LNCaP clone FGC (cell line): ENCODE measurements around the gene UBE2R2.
"Not testable (repeated sequence)": the region's sequence is repeated elsewhere in the genome, so short reads cannot be mapped to it uniquely, and the experiment has no call there.

Source experiments
- DNase-seq: peaks from one replicate; pipeline ENCODE4 v3.0.0-alpha.2; 2011; ENCODE audit warnings: low read depth
- H3K4me3 ChIP-seq: 2 replicates; pipeline ENCODE4 v1.5.1; 2011; ENCODE audit warnings: mild to moderate bottlenecking, low read depth, low read length, control low read depth
- TF ChIP-seq, protein P1 (sequence below): IDR thresholded peaks from 2 replicates; pipeline ENCODE4 v1.5.1; 2012; ENCODE audit warnings: mild to moderate bottlenecking; ENCODE audit not compliant: control insufficient read depth, insufficient read depth; ENCODE audit errors: extremely low read depth

The UBE2R2 gene

DNA sequence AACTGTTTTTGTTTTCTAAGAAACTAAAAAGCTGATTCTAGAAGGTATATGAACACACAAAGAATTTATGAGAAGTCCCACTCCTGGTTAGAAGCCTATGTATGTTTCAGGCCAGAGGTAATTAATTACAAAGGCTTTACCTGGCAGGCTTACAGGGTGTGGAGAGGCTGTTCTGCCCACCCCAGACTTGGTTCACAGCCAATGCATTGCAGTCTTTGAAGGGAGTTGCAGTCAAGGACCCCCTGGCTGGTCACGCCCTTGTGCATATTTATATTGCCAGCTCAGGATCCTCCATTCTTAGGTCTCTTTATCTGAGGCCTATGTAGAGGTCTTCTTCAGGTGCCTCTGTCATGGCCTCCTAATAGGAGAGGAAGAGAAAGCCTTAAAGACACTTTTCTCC, 35.2 kb upstream of the UBE2R2 start:
- TF ChIP-seq, protein P1, sequence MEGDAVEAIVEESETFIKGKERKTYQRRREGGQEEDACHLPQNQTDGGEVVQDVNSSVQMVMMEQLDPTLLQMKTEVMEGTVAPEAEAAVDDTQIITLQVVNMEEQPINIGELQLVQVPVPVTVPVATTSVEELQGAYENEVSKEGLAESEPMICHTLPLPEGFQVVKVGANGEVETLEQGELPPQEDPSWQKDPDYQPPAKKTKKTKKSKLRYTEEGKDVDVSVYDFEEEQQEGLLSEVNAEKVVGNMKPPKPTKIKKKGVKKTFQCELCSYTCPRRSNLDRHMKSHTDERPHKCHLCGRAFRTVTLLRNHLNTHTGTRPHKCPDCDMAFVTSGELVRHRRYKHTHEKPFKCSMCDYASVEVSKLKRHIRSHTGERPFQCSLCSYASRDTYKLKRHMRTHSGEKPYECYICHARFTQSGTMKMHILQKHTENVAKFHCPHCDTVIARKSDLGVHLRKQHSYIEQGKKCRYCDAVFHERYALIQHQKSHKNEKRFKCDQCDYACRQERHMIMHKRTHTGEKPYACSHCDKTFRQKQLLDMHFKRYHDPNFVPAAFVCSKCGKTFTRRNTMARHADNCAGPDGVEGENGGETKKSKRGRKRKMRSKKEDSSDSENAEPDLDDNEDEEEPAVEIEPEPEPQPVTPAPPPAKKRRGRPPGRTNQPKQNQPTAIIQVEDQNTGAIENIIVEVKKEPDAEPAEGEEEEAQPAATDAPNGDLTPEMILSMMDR = no peak
- DNase-seq = no peak
- no peak overlapping the region for H3K4me3 ChIP-seq

DNA sequence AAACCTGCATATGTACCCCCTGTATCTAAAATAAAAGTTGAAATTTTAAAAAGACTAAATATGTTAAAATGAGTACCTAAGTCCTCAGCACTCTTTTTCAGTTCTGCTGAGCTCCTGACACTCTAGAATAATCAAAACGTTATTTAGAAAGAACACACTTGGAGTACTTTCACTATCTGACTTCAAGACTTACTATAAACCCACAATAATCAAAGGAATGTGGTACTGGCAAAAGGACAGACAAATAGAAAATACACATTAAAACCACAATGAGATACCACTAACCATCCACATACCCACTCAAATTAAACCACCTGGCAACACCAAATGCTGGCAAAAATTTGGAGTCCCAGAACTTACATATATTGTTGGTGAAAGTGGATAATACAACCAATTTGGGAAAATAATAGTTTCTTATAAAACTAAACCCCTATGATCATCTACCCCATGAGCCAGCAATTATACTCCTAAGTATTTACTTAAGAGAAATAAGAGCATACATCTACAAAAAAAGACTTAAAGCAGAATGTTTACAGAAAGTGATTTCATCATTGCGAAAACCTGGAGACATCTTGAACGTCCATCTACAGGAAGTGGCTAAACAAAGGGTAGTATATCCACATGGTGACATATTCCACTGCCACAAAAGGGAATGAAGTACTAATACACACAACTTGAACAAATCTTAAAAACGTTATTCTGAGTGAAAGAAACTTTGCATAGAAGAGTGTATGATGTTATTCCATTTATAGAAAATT, 34.4 kb upstream of the UBE2R2 start:
- TF ChIP-seq, protein P1 = no peak
- no peak for DNase-seq
- no peak overlapping the region for H3K4me3 ChIP-seq

DNA sequence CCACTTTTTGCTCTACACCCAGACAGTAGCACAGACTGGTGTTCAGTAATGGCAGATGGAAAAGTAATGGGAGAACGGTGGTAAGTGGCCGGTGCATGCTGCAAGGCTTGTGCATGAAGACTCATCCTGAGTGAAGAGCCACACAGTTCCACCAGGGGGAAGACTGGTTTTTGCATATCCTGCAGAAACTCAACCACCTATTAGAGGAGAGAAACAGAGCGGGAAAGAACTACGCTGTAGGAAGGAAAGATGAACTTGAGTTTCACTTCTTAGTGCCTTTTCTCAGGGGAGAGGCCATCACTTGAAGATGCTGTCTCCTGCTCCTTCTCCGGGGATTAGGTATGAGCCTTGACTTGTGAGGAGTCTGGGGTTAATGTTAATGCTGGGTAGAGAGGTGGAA, 31.0 kb upstream of the UBE2R2 start:
- TF ChIP-seq, protein P1 = 0 out of 2 replicates have a peak, but pooled peaks have one; percentile 19
- H3K4me3 ChIP-seq = no peak overlapping the region
- no peak for DNase-seq

DNA sequence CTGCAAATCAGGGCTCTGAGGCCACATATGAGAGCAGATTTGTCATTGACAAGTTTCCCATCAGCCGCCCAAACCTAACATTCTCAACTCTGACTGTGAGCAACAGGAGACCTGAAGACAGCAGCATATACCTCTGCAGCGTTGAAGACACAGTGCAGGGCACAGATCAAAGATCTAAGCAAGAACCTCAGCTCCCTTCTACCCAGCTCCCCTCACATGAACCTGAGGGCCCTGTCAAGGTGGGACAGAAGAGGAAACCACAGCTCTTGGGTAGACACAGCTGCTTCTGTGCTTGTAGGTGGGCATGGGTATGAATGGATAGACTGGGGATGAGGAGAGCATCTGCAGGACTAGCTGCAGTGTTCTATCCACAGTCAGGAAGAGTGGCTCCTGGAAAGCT, 30.3 kb upstream of the UBE2R2 start:
- DNase-seq = no peak
- TF ChIP-seq, protein P1 = no peak
- no peak overlapping the region for H3K4me3 ChIP-seq

DNA sequence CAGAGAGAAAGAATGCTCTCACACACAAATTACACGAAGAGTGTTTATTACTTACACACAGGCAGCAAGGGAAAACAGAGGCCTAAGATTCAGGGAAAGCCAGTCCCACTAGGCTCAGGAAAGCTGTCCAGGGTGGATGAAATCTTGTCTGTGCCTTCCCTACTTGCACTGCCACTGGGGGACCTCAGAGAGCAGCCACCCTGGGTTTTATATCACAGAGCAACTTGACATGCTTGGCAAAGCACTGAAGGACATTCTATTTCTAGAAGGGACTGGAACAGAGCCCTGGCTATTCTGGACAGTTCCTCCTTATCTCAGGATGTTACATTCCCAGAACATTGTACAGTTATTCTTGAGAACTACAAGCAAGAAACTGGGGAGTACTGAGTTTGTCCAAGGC, 29.1 kb upstream of the UBE2R2 start:
- H3K4me3 ChIP-seq = no peak overlapping the region
- no peak for DNase-seq
- TF ChIP-seq, protein P1 = no peak

DNA sequence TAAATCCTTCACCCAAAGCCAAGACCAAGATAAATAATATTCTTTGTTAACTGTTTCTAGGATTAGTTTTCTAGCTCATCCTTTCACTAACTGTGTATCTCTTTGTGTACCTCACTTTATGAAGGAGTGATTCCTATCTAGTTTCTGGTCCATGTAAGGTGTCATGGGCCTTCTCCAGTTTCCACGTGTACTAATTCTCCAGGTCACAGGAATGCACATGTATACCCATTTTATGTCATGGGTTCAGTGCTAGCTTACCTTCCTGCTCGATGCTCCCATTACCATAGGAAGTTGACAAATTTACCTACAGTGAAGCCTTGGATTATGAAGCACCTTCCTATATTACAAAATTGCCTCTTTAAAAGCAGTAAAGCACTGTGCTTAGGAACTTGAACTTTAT, 27.5 kb upstream of the UBE2R2 start:
- not testable (repeated sequence) for DNase-seq, H3K4me3 ChIP-seq

DNA sequence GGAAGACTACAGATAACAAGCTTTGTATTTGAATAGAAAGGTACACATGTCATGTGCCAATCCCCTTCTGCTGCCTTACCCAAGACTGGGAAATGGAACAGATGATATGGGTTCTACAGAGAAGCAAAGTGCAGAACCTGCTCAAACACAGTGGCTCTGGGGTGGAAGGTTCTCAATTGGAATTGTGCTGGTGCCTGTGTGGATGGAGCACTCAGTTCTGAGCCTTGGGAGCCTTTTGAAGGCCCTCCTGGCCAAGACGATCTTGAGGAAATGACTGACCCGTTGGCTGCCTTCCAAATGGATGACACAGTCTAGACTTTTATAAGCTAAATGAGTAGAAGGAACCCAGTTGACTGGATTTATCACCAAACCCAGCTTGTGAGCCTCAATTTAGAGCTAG, 25.8 kb upstream of the UBE2R2 start:
- TF ChIP-seq, protein P1 = no peak
- H3K4me3 ChIP-seq = no peak overlapping the region
- DNase-seq = peak; percentile 34

DNA sequence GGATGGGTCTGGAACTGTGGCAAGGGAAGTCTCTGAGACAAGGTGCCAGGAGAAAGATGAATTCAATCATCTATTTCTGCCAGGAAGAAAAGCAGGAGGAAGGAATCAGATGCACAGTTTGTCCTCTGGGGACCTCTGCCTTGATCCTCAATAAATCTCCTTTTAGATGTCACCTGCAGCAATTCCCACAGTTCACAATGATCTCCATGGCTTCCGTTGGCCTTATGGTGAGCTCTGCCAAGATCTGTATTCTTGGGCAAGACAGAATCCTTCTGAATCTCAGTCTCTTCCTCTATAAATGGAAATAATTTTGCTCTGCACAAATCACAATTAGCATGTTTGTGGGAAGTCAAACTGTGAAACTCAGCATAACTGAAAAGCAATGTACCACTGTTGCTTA, 23.5 kb upstream of the UBE2R2 start:
- not testable (repeated sequence) for H3K4me3 ChIP-seq, DNase-seq
